SK-N-SH (cell line): ENCODE data around the gene PEX16. TPM values are rescaled to one million over a fixed set of nuclear protein-coding genes. Genes with fewer than 3 reads are reported as not detected.

ENCODE experiments used
- CTCF ChIA-PET: fragments of 300-600, 350-600 bp; formaldehyde crosslinking; extraction: SDS; loops from one replicate; lab custom pipeline; 2021; lab: Yijun Ruan, JAX
- POLR2A ChIA-PET: fragments of 350-600 bp; sonication (Branson Sonifier 250); formaldehyde crosslinking; extraction: SDS; loops from one replicate; lab custom pipeline; 2020; ENCODE audit warnings: antibody characterized with exemption, inconsistent platforms; lab: Yijun Ruan, JAX
- DNase-seq: peaks from one replicate; pipeline ENCODE4 v3.0.0; 2012
- H2AFZ ChIP-seq: fragments of 200-600 bp; sonication (generic); 2 replicates; pipeline ENCODE4 v1.8.1; 2016; ENCODE audit warnings: antibody characterized with exemption, mild to moderate bottlenecking, low read depth
- H3F3A ChIP-seq: fragments of 200-600 bp; sonication (generic); replicated peaks from 2 replicates; pipeline ENCODE3; 2016; ENCODE audit warnings: antibody characterized with exemption, mild to moderate bottlenecking; ENCODE audit not compliant: insufficient read depth
- H3K27ac ChIP-seq, 2 experiments: fragments of 200-500 bp in 1 of 2; fragments of 200-600 bp in 1 of 2; sonication (Bioruptor generic) in 1 of 2; sonication (generic), shearing (Covaris generic) in 1 of 2; 2 replicates each; pipeline versions ENCODE4 v1.5.1 to v1.6.1; 2014 to 2016; ENCODE audit warnings: low read depth in 2 of 2, inconsistent platforms in 1 of 2, low read length in 1 of 2, mild to moderate bottlenecking in 1 of 2, mixed read lengths in 1 of 2
- H3K27me3 ChIP-seq: fragments of 200-600 bp; sonication (generic), shearing (Covaris generic); 2 replicates; pipeline ENCODE4 v1.6.1; 2016; ENCODE audit warnings: mixed run types; ENCODE audit not compliant: insufficient read depth
- H3K36me3 ChIP-seq, 2 experiments: fragments of 200-500 bp in 1 of 2; fragments of 200-600 bp in 1 of 2; sonication (Bioruptor generic) in 1 of 2; sonication (generic) in 1 of 2; replicated peaks in 1 of 2; 2 replicates each; pipeline versions ENCODE3 to v1.5.1; 2014 to 2016; ENCODE audit warnings: low read length in 1 of 2, mild to moderate bottlenecking in 1 of 2; ENCODE audit not compliant: insufficient read depth in 2 of 2, control insufficient read depth in 1 of 2
- H3K4me1 ChIP-seq, 2 experiments: fragments of 200-500 bp in 1 of 2; fragments of 200-600 bp in 1 of 2; sonication (Bioruptor generic) in 1 of 2; sonication (generic), shearing (Covaris generic) in 1 of 2; 2 replicates each; pipeline versions ENCODE4 v1.5.1 to v1.6.1; 2014 to 2016; ENCODE audit warnings: low read depth in 1 of 2, low read length in 1 of 2, mixed run types in 1 of 2; ENCODE audit not compliant: insufficient read depth in 2 of 2, control insufficient read depth in 1 of 2
- H3K4me2 ChIP-seq: fragments of 200-600 bp; sonication (generic), shearing (Covaris generic); 2 replicates; pipeline ENCODE4 v1.6.1; 2017; ENCODE audit warnings: mixed run types
- H3K4me3 ChIP-seq, 2 experiments: fragments of 200-500 bp in 1 of 2; fragments of 200-600 bp in 1 of 2; sonication (Bioruptor generic) in 1 of 2; sonication (generic), shearing (Covaris generic) in 1 of 2; 2 replicates each; pipeline versions ENCODE4 v1.5.1 to v1.8.1; 2014 to 2016; ENCODE audit warnings: low read depth in 2 of 2, inconsistent platforms in 1 of 2, low read length in 1 of 2, mild to moderate bottlenecking in 1 of 2, mixed read lengths in 1 of 2, moderate library complexity in 1 of 2
- H3K79me2 ChIP-seq: fragments of 200-600 bp; sonication (generic); 2 replicates; pipeline ENCODE4 v1.8.1; 2017; ENCODE audit warnings: mild to moderate bottlenecking; ENCODE audit not compliant: insufficient read depth
- H3K9ac ChIP-seq: fragments of 200-600 bp; sonication (generic); 2 replicates; pipeline ENCODE4 v1.6.1; 2017; ENCODE audit warnings: mixed run types
- H3K9me2 ChIP-seq: fragments of 200-600 bp; sonication (generic); 2 replicates; pipeline ENCODE4 v1.6.1; 2017; ENCODE audit warnings: mixed run types
- H3K9me3 ChIP-seq: fragments of 200-600 bp; sonication (generic); 2 replicates; pipeline ENCODE4 v1.6.1; 2017; ENCODE audit warnings: mixed run types, mild to moderate bottlenecking, moderate library complexity
- H4K20me1 ChIP-seq: fragments of 200-600 bp; sonication (generic); 2 replicates; pipeline ENCODE4 v1.6.1; 2017; ENCODE audit warnings: mild to moderate bottlenecking, mixed run types; ENCODE audit not compliant: insufficient read depth
- EP300 ChIP-seq, 2 experiments: IDR thresholded peaks; 2 replicates each; pipeline versions ENCODE4 v1.4.0 to v1.6.1; 2012; ENCODE audit warnings: borderline replicate concordance in 1 of 2, low read depth in 1 of 2, low read length in 1 of 2
- EZH2phosphoT487 ChIP-seq: fragments of 200-600 bp; sonication (generic); IDR thresholded peaks from 2 replicates; pipeline ENCODE4 v1.6.1; 2017; ENCODE audit warnings: low read depth, mixed run types, mild to moderate bottlenecking, antibody characterized with exemption, moderate library complexity, borderline replicate concordance
- FOSL2 ChIP-seq: IDR thresholded peaks from 2 replicates; pipeline ENCODE4 v1.4.0; 2012; ENCODE audit warnings: low read depth, mild to moderate bottlenecking, moderate library complexity, borderline replicate concordance
- FOXM1 ChIP-seq: IDR thresholded peaks from 2 replicates; pipeline ENCODE4 v1.4.0; 2012; ENCODE audit warnings: low read depth, mild to moderate bottlenecking
- GATA2 ChIP-seq: sonication (generic); formaldehyde crosslinking; IDR thresholded peaks from 2 replicates; pipeline ENCODE4 v1.5.0; 2020; ENCODE audit warnings: mild to moderate bottlenecking, missing genetic modification reagents
- JUND ChIP-seq: IDR thresholded peaks from 2 replicates; pipeline ENCODE4 v1.4.0; 2012
- MEF2A ChIP-seq: IDR thresholded peaks from 2 replicates; pipeline ENCODE4 v1.4.0; 2012; ENCODE audit warnings: low read depth, borderline replicate concordance
- NFIC ChIP-seq: IDR thresholded peaks from 2 replicates; pipeline ENCODE4 v1.4.0; 2012; ENCODE audit warnings: borderline replicate concordance
- NRF1 ChIP-seq: IDR thresholded peaks from 2 replicates; pipeline ENCODE4 v1.6.1; 2012; ENCODE audit warnings: low read depth, mild to moderate bottlenecking, low read length
- POLR2AphosphoS5 ChIP-seq: IDR thresholded peaks from 2 replicates; pipeline ENCODE4 v1.6.1; 2012; ENCODE audit warnings: low read depth, low read length
- RAD21 ChIP-seq: IDR thresholded peaks from 2 replicates; pipeline ENCODE4 v1.6.1; 2012; ENCODE audit warnings: mild to moderate bottlenecking, low read length
- RCOR1 ChIP-seq: fragments of 150-350 bp; IDR thresholded peaks from 2 replicates; pipeline ENCODE4 v1.6.1; 2017; ENCODE audit warnings: antibody characterized with exemption, low read length
- RFX5 ChIP-seq: IDR thresholded peaks from 2 replicates; pipeline ENCODE4 v1.6.1; 2012; ENCODE audit warnings: mild to moderate bottlenecking, improper control_type of control experiment, low read length
- RXRA ChIP-seq: IDR thresholded peaks from 2 replicates; pipeline ENCODE4 v1.4.0; 2012; ENCODE audit warnings: low read depth, mild to moderate bottlenecking, borderline replicate concordance
- SIN3A ChIP-seq: IDR thresholded peaks from 2 replicates; pipeline ENCODE4 v1.6.1; 2012; ENCODE audit warnings: low read depth, mild to moderate bottlenecking, low read length, moderate library complexity, borderline replicate concordance
- SMC3 ChIP-seq: IDR thresholded peaks from 2 replicates; pipeline ENCODE4 v1.6.1; 2012; ENCODE audit warnings: low read depth, low read length, improper control_type of control experiment
- TAF1 ChIP-seq: IDR thresholded peaks from 2 replicates; pipeline ENCODE4 v1.6.1; 2012; ENCODE audit warnings: low read depth, mild to moderate bottlenecking, low read length, moderate library complexity, borderline replicate concordance
- TEAD4 ChIP-seq: IDR thresholded peaks from 2 replicates; pipeline ENCODE4 v1.4.0; 2012; ENCODE audit warnings: mild to moderate bottlenecking, borderline replicate concordance; ENCODE audit not compliant: insufficient read depth
- YY1 ChIP-seq: IDR thresholded peaks from 2 replicates; pipeline ENCODE4 v1.4.0; 2012; ENCODE audit warnings: low read depth, mild to moderate bottlenecking
- ZBTB33 ChIP-seq: IDR thresholded peaks from 2 replicates; pipeline ENCODE4 v1.4.0; 2012; ENCODE audit warnings: low read depth, borderline replicate concordance
- WGBS: methylation state at CpG from one replicate; pipeline ENCODE4 v1.1.6; 2017; ENCODE audit warnings: low lambda C conversion rate; 5-methylcytosine and 5-hydroxymethylcytosine counted together
- polyA plus RNA-seq, 3 experiments: library from polyadenylated mRNA; depleted of rRNA; stranded (reverse); fragments of >200 nt; gene quantifications; 2 replicates each; pipeline ENCODE4 v1.2.3, GENCODE V29; 2012
- TF ChIP-seq, protein P1 (sequence below): IDR thresholded peaks from 2 replicates; pipeline ENCODE4 v1.4.0; 2012; ENCODE audit warnings: low read depth, borderline replicate concordance
- TF ChIP-seq, protein P2 (sequence below): fragments of 200-600 bp; sonication (generic); IDR thresholded peaks from 2 replicates; pipeline ENCODE4 v1.6.1; 2017; ENCODE audit warnings: antibody characterized with exemption, mild to moderate bottlenecking, moderate library complexity
- TF ChIP-seq, protein P3 (sequence below): IDR thresholded peaks from 2 replicates; pipeline ENCODE4 v1.6.1; 2012; ENCODE audit warnings: mild to moderate bottlenecking, low read depth, low read length, moderate library complexity

PEX16 gene
- polyA plus RNA-seq, 1 of the 3 experiments (the other 2 are of a cell fraction), result 46.4 TPM

GRCh38 chr11:45872651-45873356 lies 44.9 kb downstream of the PEX16 start:
- H3K4me2 ChIP-seq, result peak overlapping the region; percentile 51; the same call in 1 of the 2 replicates
- no peaks in the 10 kb centered on the region for H3K9me2 ChIP-seq
- H4K20me1 ChIP-seq, result no peaks in the 10 kb centered on the region
- peak overlapping the region in 1 of 2 experiments; percentile 41; a peak in 1 of 4 replicates for H3K4me3 ChIP-seq
- peaks cover 9 to 17% of the 10 kb centered on the region in 2 experiments; a peak in 3 of 4 replicates for H3K4me1 ChIP-seq
- H2AFZ ChIP-seq, result no peak overlapping the region
- H3K79me2 ChIP-seq, result no peaks in the 10 kb centered on the region
- H3K27ac ChIP-seq, result peak overlapping the region; percentile 70 to 83
- peaks cover 21 to 46% of the 10 kb centered on the region in 2 experiments for H3K36me3 ChIP-seq
- H3K9ac ChIP-seq, result peak overlapping the region; percentile 4; the same call in 1 of the 2 replicates
- POLR2A ChIA-PET, result interaction anchor here (0.7 kb wide), 1 partner anchor 42 kb away, joined by 3 read pairs; no protein-coding TSS in a partner anchor
- no peaks in the 10 kb centered on the region for H3K27me3 ChIP-seq
- DNase-seq, result peak; percentile 88
- CTCF ChIA-PET, result interaction anchor here (0.6 to 6.2 kb wide), 57 partner anchors 8 to 1913 kb away, joined by 3 to 118 read pairs (median 5); partner anchors contain the start of genes CRY2, FREY1, LARGE2 and PEX16
- WGBS, result 26% methylated on average over 9 of the region's 9 CpGs
- no peaks in the 10 kb centered on the region for H3K9me3 ChIP-seq
- H3F3A ChIP-seq, result peaks cover 23% of the 10 kb centered on the region
- TF ChIP-seq NFIC, result no peak
- TF ChIP-seq TAF1, result no peak
- TF ChIP-seq TEAD4, result no peak
- no peak for TF ChIP-seq RFX5
- TF ChIP-seq FOXM1, result no peak
- TF ChIP-seq RCOR1, result no peak
- peak; percentile 84 for TF ChIP-seq FOSL2
- no peak for TF ChIP-seq ZBTB33
- no peak for TF ChIP-seq RXRA
- TF ChIP-seq, protein P1, sequence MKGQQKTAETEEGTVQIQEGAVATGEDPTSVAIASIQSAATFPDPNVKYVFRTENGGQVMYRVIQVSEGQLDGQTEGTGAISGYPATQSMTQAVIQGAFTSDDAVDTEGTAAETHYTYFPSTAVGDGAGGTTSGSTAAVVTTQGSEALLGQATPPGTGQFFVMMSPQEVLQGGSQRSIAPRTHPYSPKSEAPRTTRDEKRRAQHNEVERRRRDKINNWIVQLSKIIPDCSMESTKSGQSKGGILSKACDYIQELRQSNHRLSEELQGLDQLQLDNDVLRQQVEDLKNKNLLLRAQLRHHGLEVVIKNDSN, result no peak
- TF ChIP-seq, protein P2, sequence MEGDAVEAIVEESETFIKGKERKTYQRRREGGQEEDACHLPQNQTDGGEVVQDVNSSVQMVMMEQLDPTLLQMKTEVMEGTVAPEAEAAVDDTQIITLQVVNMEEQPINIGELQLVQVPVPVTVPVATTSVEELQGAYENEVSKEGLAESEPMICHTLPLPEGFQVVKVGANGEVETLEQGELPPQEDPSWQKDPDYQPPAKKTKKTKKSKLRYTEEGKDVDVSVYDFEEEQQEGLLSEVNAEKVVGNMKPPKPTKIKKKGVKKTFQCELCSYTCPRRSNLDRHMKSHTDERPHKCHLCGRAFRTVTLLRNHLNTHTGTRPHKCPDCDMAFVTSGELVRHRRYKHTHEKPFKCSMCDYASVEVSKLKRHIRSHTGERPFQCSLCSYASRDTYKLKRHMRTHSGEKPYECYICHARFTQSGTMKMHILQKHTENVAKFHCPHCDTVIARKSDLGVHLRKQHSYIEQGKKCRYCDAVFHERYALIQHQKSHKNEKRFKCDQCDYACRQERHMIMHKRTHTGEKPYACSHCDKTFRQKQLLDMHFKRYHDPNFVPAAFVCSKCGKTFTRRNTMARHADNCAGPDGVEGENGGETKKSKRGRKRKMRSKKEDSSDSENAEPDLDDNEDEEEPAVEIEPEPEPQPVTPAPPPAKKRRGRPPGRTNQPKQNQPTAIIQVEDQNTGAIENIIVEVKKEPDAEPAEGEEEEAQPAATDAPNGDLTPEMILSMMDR, result peak; percentile 90
- peak; percentile 93 for TF ChIP-seq RAD21
- no peak for TF ChIP-seq POLR2AphosphoS5
- TF ChIP-seq YY1, result no peak
- TF ChIP-seq NRF1, result no peak
- peak; percentile 70 for TF ChIP-seq JUND
- TF ChIP-seq SIN3A, result peak; percentile 8; the same call in 1 of the 2 replicates
- no peak for TF ChIP-seq EZH2phosphoT487
- peak; percentile 73 for TF ChIP-seq GATA2 (CRISPR knock-in tag)
- TF ChIP-seq MEF2A, result no peak
- TF ChIP-seq, protein P3, sequence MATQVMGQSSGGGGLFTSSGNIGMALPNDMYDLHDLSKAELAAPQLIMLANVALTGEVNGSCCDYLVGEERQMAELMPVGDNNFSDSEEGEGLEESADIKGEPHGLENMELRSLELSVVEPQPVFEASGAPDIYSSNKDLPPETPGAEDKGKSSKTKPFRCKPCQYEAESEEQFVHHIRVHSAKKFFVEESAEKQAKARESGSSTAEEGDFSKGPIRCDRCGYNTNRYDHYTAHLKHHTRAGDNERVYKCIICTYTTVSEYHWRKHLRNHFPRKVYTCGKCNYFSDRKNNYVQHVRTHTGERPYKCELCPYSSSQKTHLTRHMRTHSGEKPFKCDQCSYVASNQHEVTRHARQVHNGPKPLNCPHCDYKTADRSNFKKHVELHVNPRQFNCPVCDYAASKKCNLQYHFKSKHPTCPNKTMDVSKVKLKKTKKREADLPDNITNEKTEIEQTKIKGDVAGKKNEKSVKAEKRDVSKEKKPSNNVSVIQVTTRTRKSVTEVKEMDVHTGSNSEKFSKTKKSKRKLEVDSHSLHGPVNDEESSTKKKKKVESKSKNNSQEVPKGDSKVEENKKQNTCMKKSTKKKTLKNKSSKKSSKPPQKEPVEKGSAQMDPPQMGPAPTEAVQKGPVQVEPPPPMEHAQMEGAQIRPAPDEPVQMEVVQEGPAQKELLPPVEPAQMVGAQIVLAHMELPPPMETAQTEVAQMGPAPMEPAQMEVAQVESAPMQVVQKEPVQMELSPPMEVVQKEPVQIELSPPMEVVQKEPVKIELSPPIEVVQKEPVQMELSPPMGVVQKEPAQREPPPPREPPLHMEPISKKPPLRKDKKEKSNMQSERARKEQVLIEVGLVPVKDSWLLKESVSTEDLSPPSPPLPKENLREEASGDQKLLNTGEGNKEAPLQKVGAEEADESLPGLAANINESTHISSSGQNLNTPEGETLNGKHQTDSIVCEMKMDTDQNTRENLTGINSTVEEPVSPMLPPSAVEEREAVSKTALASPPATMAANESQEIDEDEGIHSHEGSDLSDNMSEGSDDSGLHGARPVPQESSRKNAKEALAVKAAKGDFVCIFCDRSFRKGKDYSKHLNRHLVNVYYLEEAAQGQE, result peak; percentile 28; the same call in 1 of the 2 replicates
- TF ChIP-seq EP300 (IDR thresholded peaks at IDR 0.05; ENCODE audit: borderline replicate concordance in 1 of 2, low read depth in 1 of 2, low read length in 1 of 2), result peak in 1 of 2 experiments; percentile 61; a peak in 1 of 4 replicates
- peak; percentile 79 for TF ChIP-seq SMC3
